GM12878 (cell line): Measurements from ENCODE around the gene RPP30. TPM values are rescaled to one million over a fixed set of nuclear protein-coding genes. Genes with fewer than 3 reads are reported as not detected.

ENCODE experiments used
- ATAC-seq: fragments of 200-7000 bp; cut with Tn5 transposase; 3 replicates; pipeline ENCODE4 v1.9.1; 2020; ENCODE audit warnings: mild to moderate bottlenecking, moderate library complexity
- BruUV-seq: library from RNA; stranded (reverse); fragments of 400-500 nt; replicated peaks from 2 replicates; lab custom pipeline; 2021; lab: Mats Ljungman, UMichigan
- CTCF ChIA-PET: fragments of 300-600 bp; sonication (Branson Sonifier 250); formaldehyde crosslinking; extraction: SDS; loops from one replicate; lab custom pipeline; 2021; ENCODE audit warnings: inconsistent platforms; lab: Yijun Ruan, JAX
- POLR2A ChIA-PET: fragments of 350-600 bp; formaldehyde crosslinking; extraction: SDS; loops from one replicate; lab custom pipeline; 2021; ENCODE audit warnings: inconsistent platforms; lab: Charles Lee
- RAD21 ChIA-PET: fragments of 300-600 bp; sonication (Branson Sonifier 250); formaldehyde crosslinking; loops from one replicate; lab custom pipeline; 2023; ENCODE audit warnings: antibody characterized with exemption; ENCODE audit not compliant: unreplicated experiment; lab: Charles Lee
- SMC1A ChIA-PET: fragments of 300-600 bp; sonication (Branson Sonifier 250); formaldehyde crosslinking; loops from one replicate; lab custom pipeline; 2023; ENCODE audit not compliant: unreplicated experiment, uncharacterized antibody; lab: Charles Lee
- DNase-seq: peaks from one replicate; pipeline ENCODE4 v3.0.0-alpha.2; 2011; ENCODE audit warnings: low read depth, low spot score
- FAIRE-seq: peaks from 3 replicates; lab custom pipeline; 2011; peaks lifted over from hg19 to GRCh38; lab: Jason Lieb, UNC
- H2AFZ ChIP-seq: 2 replicates; pipeline ENCODE4 v1.6.0; 2011; ENCODE audit warnings: low read depth, low read length, control low read depth; ENCODE audit not compliant: control insufficient read depth
- H3K27ac ChIP-seq: 2 replicates; pipeline ENCODE4 v1.5.1; 2011; ENCODE audit warnings: control low read depth; ENCODE audit not compliant: control insufficient read depth, insufficient read depth
- H3K27me3 ChIP-seq, 2 experiments: replicated peaks in 1 of 2; 2 replicates each; pipeline versions ENCODE4 v1.6.0 to v1.6.1; 2011; ENCODE audit warnings: low read length in 1 of 2; ENCODE audit not compliant: control insufficient read depth in 2 of 2, insufficient read depth in 2 of 2
- H3K36me3 ChIP-seq, 2 experiments: 2 replicates each; pipeline ENCODE4 v1.5.1; 2011; ENCODE audit warnings: low read length in 1 of 2; ENCODE audit not compliant: control insufficient read depth in 2 of 2, insufficient read depth in 2 of 2
- H3K4me1 ChIP-seq: 2 replicates; pipeline ENCODE4 v1.6.1; 2011; ENCODE audit warnings: mild to moderate bottlenecking, low read length, moderate library complexity, mixed read lengths; ENCODE audit not compliant: control insufficient read depth, insufficient read depth
- H3K4me2 ChIP-seq: 2 replicates; pipeline ENCODE4 v1.6.0; 2011; ENCODE audit warnings: control low read depth; ENCODE audit not compliant: control insufficient read depth, insufficient read depth
- H3K4me3 ChIP-seq: fragments of 200-600 bp; sonication (generic); 2 replicates; pipeline ENCODE4 v1.5.1; 2016
- H3K79me2 ChIP-seq: 2 replicates; pipeline ENCODE4 v1.6.0; 2011; ENCODE audit warnings: low read length; ENCODE audit not compliant: control insufficient read depth, insufficient read depth
- H3K9ac ChIP-seq: 2 replicates; pipeline ENCODE4 v1.8.0; 2011; ENCODE audit warnings: low read length, control low read depth, mixed read lengths; ENCODE audit not compliant: control insufficient read depth, insufficient read depth
- H3K9me3 ChIP-seq: replicated peaks from 3 replicates; pipeline ENCODE4 v1.5.1; 2011; ENCODE audit warnings: mild to moderate bottlenecking, low read length; ENCODE audit not compliant: control insufficient read depth, insufficient read depth
- H4K20me1 ChIP-seq: 2 replicates; pipeline ENCODE4 v1.6.0; 2011; ENCODE audit not compliant: control insufficient read depth, insufficient read depth
- ESRRA ChIP-seq: IDR thresholded peaks from 2 replicates; pipeline ENCODE4 v1.6.1; 2012; ENCODE audit warnings: mild to moderate bottlenecking, low read length, improper control_type of control experiment
- HDAC6 ChIP-seq: fragments of 200-600 bp; sonication (generic); IDR thresholded peaks from one replicate; pipeline ENCODE4 v1.8.0; 2017; ENCODE audit warnings: antibody characterized with exemption; ENCODE audit not compliant: unreplicated experiment
- IKZF2 ChIP-seq, 2 experiments: fragments of 450-650 bp; IDR thresholded peaks; 2 replicates each; pipeline ENCODE4 v1.6.1; 2017; ENCODE audit warnings: mild to moderate bottlenecking in 2 of 2, moderate library complexity in 2 of 2
- IRF5 ChIP-seq: fragments of 450-650 bp; IDR thresholded peaks from 2 replicates; pipeline ENCODE4 v1.6.1; 2017; ENCODE audit warnings: borderline replicate concordance
- MLLT1 ChIP-seq: fragments of 450-650 bp; IDR thresholded peaks from 2 replicates; pipeline ENCODE4 v1.6.1; 2016; ENCODE audit warnings: mild to moderate bottlenecking
- MXI1 ChIP-seq: fragments of 150-350 bp; IDR thresholded peaks from 2 replicates; pipeline ENCODE4 v1.6.1; 2011; ENCODE audit warnings: low read depth, mild to moderate bottlenecking, inconsistent platforms, low read length, improper control_type of control experiment
- SKIL ChIP-seq: fragments of 450-650 bp; IDR thresholded peaks from 2 replicates; pipeline ENCODE4 v1.6.1; 2017; ENCODE audit warnings: mild to moderate bottlenecking, low read depth, inconsistent platforms; ENCODE audit not compliant: poor library complexity, severe bottlenecking
- SP1 ChIP-seq: IDR thresholded peaks from one replicate; pipeline ENCODE4 v1.6.1; 2011; ENCODE audit warnings: low read depth, low read length
- YBX1 ChIP-seq: fragments of 450-650 bp; IDR thresholded peaks from 2 replicates; pipeline ENCODE4 v1.6.1; 2016; ENCODE audit warnings: antibody characterized with exemption
- ZBTB33 ChIP-seq: fragments of 450-650 bp; IDR thresholded peaks from 2 replicates; pipeline ENCODE4 v1.6.1; 2017; ENCODE audit warnings: mild to moderate bottlenecking
- WGBS: methylation state at CpG from one replicate; pipeline ENCODE4 v1.1.6; 2016; ENCODE audit warnings: low lambda C conversion rate; ENCODE audit not compliant: insufficient replicate concordance, insufficient coverage; ENCODE audit errors: missing lambda C conversion rate; 5-methylcytosine and 5-hydroxymethylcytosine counted together
- in situ Hi-C: fragments of 300-500 bp; cut with MboI; formaldehyde crosslinking; loops from 9 replicates; pipeline ENCODE4 v1.14.3; 2018; ENCODE audit warnings: mixed read lengths
- intact Hi-C: fragments of 100-400 bp; cut with micrococcal nuclease; formaldehyde crosslinking; loops from one replicate; pipeline ENCODE4 v1.14.2; 2022; ENCODE audit not compliant: unreplicated experiment
- polyA plus RNA-seq, 11 experiments: library from polyadenylated mRNA; depleted of rRNA in 4 of 11; unstranded in 6 of 11; stranded (reverse) in 5 of 11; fragments of >200 nt; fragmentation: Nextera tagmentation in 4 of 11; fragmentation: Illumina TruSeq in 1 of 11; extraction: Ambion mirVana in 4 of 11; extraction: Trizol in 1 of 11; gene quantifications; 1 replicate in 1 of 11; 2 replicates in 10 of 11; pipeline versions ENCODE4 v1.2.1 to v1.2.3, GENCODE V29; 2011 to 2016; ENCODE audit warnings: inconsistent platforms in 2 of 11, missing spikeins in 2 of 11, low read depth in 1 of 11
- total RNA-seq, 4 experiments: library from RNA; depleted of rRNA in 3 of 4; stranded (reverse); fragments of >200 nt in 3 of 4; fragmentation: Illumina TruSeq in 1 of 4; extraction: Trizol in 1 of 4; gene quantifications; 2 replicates each; pipeline versions ENCODE4 v1.2.1 to v1.2.3, GENCODE V29; 2013 to 2021

RPP30 gene
- total and polyA plus RNA-seq, 10 of the 15 experiments (the other 5 are each of a cell fraction or from before 2014, with no cell fraction given) = 48.0 to 208 (median 72.6) TPM

- intact Hi-C loops (loop anchor here (1.0 to 2.0 kb wide), 3 partner anchors 95 to 385 kb away; no protein-coding TSS in a partner anchor), in situ Hi-C loops (loop anchor here (5.0 kb wide), 1 partner anchor 336 kb away; no protein-coding TSS in a partner anchor)
- Histone ChIP-seq H3K27me3 (no peaks in the 10 kb centered on the region), H3K27ac (no peak overlapping the region), H4K20me1 (no peaks in the 10 kb centered on the region), H3K36me3 (no peaks in the 10 kb centered on the region), H3K79me2 (no peaks in the 10 kb centered on the region), H3K4me1 (no peaks in the 10 kb centered on the region), H3K9ac (no peak overlapping the region), H3K4me3 (no peak overlapping the region), H2AFZ (peak overlapping the region; percentile 68), H3K9me3 (no peaks in the 10 kb centered on the region; the same call in 2 of the 3 replicates), H3K4me2 (no peak overlapping the region)
- RAD21 ChIA-PET = interaction anchor here (0.6 to 6.1 kb wide), 38 partner anchors 14 to 723 kb away, joined by 3 to 184 read pairs (median 4); no protein-coding TSS in a partner anchor
- BruUV-seq = no TSS peak
- FAIRE-seq = peak; percentile 72
- CTCF ChIA-PET = interaction anchor here (0.6 to 8.8 kb wide), 48 partner anchors 9 to 1001 kb away, joined by 3 to 253 read pairs (median 4); partner anchors contain the start of genes ANKRD1 and RPP30
- SMC1A ChIA-PET = interaction anchor here (0.7 to 10.0 kb wide), 47 partner anchors 9 to 823 kb away, joined by 3 to 202 read pairs (median 4); partner anchors contain the start of gene ANKRD1
- DNase-seq = peak; percentile 51
- peak; percentile 94 for ATAC-seq
- 42% methylated on average over 12 of the region's 12 CpGs for WGBS
- POLR2A ChIA-PET = interaction anchor here (0.8 to 1.4 kb wide), 9 partner anchors 84 to 340 kb away, joined by 3 to 8 read pairs (median 3); no protein-coding TSS in a partner anchor
- TF ChIP-seq SP1 = no peak
- TF ChIP-seq IKZF2 (IDR thresholded peaks at IDR 0.05) = no peak
- TF ChIP-seq HDAC6 = no peak
- TF ChIP-seq MLLT1 = no peak
- TF ChIP-seq MXI1 = no peak
- TF ChIP-seq SKIL = peak; percentile 41
- TF ChIP-seq YBX1 = no peak
- no peak for TF ChIP-seq ZBTB33
- no peak for TF ChIP-seq IRF5
- no peak for TF ChIP-seq ESRRA
Observed at GRCh38 chr10:90911133-90912051, 39.6 kb downstream of the RPP30 start.
